GM04503 (cell line): Measurements from ENCODE around the gene RPEL1.
"Not testable (repeated sequence)": the region's sequence is repeated elsewhere in the genome, so short reads cannot be mapped to it uniquely, and the experiment has no call there.

ENCODE experiments used
- DNase-seq: peaks from one replicate; pipeline ENCODE4 v3.0.0-alpha.2; 2012; ENCODE audit warnings: low read depth

The RPEL1 gene

DNA sequence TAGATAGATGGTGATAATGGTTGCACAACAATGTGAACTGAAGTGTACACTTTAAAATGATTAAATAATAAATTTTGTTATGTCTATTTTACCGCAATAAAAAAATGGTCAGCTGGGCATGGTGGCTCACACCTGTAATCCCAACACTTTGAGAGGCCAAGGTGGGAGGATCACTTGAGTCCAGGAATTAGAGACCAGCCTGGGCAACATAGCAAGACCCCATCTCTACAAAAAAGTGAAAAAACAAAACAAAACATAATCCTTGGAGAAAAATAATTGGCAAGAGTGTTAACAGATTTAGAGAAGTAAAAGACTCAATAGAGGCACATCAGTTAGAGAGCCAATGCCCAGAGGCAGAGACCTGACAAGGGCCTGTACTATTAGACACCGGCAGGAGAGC is 9.9 kb upstream of the RPEL1 start:
- no peak for DNase-seq

GRCh38 chr10:103238506-103239252 is 7.0 kb upstream of the RPEL1 start:
- DNase-seq, result peak; percentile 33

GRCh38 chr10:103241262-103242011 is 4.2 kb upstream of the RPEL1 start:
- DNase-seq, result no peak

GRCh38 chr10:103244666-103245271 is 918 bp upstream of the RPEL1 start:
- peak; percentile 34 for DNase-seq

GRCh38 chr10:103246324-103246723 is 637 bp downstream of the RPEL1 start:
- DNase-seq, result no peak

- DNase-seq, result no peak
Measured at GRCh38 chr10:103254113-103254512, 8.4 kb downstream of the RPEL1 start.

- no peak for DNase-seq
Measured at GRCh38 chr10:103254538-103255325, 9.0 kb downstream of the RPEL1 start.

GRCh38 chr10:103256613-103257012 is 10.9 kb downstream of the RPEL1 start:
- no peak for DNase-seq

DNA sequence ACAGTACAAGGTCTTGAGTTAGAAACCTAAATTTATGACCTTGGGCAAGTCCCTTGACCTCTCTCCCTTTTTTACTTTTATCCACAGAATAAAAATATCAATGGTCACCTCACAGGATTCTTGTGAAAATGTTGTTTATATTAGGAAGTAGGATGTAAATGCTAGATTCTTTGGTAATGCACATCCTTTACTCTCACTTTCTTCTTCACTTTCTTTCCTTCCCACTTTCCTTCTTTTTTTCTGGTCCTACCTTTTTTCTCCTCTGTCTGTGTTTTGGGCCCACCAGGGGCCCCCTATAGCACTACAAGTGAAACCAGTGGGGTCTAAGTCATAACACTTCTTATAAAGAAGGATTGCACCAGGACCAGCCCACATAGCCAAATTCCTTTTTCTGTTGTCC is 12.1 kb downstream of the RPEL1 start:
- DNase-seq, result no peak

DNA sequence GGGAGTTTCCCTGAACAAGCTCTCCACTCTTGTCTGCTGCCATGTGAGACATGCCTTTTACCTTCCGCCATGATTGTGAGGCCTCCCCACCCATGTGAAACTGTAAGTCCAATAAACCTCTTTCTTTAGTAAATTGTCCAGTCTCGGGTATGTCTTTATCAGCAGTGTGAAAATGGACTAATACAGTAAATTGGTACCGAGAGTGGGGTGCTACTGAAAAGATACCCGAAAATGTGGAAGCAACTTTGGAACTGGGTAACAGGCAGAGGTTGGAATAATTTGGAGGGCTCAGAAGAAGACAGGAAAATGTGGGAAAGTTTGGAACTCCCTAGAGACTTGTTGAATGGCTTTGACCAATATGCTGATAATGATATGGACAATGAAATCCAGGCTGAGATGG is 13.2 kb downstream of the RPEL1 start:
- DNase-seq, result not testable (repeated sequence)

- no peak for DNase-seq
Measured at GRCh38 chr10:103259989-103260388, 14.3 kb downstream of the RPEL1 start.

- no peak for DNase-seq
Measured at GRCh38 chr10:103262229-103262628, 16.5 kb downstream of the RPEL1 start.

GRCh38 chr10:103265717-103266329 is 20.1 kb downstream of the RPEL1 start:
- DNase-seq, result no peak

DNA sequence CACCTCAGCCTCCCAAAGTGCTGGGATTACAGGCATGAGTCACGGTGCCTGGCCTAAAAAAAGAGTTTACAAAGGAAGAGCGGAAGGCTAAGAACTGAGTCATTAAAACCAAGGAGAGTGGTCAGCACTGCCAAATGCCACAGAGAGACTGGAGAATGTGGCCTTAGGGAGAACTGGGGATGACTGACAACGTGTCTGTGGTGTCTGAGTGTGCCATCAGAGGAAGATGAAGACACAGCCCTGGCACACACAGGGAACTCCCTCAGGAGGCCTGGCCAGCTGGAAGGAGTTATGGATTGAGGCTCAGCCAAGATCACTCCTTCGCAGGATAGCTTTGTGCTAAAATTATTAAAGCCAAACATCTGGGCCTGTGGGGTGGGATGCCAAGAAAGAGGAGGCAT is 27.4 kb downstream of the RPEL1 start:
- DNase-seq, result peak; percentile 100

DNA sequence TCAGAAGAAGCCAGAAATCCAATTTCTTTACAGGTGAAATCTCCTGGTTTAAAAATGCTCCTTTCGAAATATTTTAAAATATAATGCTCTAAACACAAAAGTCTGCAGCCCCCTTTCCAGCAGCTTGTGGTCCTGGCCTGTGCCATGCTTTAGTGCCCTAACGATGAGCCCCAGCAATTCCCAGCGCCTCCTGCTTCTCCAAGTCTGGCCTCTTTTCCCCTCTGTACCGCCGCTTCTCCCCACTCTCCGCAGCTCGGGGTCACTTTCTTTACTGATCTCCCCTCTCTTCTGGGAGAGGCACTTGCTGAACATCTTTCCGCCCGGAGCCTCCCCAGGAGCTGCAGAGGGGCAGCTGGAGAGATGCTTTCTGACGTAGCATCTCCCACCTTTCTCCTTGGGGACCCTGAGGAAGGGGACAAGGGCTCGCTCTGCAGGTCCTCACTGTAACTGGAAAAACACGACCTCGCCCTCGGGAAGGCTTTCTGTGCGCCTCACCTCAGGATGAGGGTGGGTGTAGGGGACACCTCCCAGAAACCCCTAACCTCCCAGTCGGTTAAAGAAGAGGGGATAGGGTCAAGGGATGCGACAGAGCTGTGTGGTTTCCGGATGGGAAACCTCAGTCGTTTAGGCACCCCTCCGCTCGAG is 30.7 kb downstream of the RPEL1 start:
- no peak for DNase-seq

DNA sequence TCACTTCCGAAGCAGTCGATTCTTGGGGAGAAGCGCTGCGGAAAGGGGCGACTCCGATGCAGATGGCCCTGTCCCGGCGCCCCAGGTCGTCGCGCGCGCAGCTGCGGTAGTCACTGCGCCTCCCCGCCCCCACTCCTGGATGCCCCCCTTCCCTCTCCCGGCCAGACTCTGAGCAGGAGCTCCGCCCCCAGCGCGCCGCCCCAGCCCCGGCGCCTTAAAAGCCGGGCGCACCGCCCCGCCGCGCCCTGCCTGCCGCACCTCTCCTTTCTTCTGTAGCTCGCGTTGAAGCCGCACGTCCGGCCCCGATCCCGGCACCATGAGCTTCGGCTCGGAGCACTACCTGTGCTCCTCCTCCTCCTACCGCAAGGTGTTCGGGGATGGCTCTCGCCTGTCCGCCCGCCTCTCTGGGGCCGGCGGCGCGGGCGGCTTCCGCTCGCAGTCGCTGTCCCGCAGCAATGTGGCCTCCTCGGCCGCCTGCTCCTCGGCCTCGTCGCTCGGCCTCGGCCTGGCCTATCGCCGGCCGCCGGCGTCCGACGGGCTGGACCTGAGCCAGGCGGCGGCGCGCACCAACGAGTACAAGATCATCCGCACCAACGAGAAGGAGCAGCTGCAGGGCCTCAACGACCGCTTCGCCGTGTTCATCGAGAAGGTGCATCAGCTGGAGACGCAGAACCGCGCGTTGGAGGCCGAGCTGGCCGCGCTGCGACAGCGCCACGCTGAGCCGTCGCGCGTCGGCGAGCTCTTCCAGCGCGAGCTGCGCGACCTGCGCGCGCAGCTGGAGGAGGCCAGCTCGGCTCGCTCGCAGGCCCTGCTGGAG is 31.4 kb downstream of the RPEL1 start, which contains the start of gene INA:
Gene INA, plus strand, starts transcription at position 243 of the 817 bp plus-strand sequence. Its CDS starts 74 bp downstream, at position 317.
- no peak for DNase-seq

DNA sequence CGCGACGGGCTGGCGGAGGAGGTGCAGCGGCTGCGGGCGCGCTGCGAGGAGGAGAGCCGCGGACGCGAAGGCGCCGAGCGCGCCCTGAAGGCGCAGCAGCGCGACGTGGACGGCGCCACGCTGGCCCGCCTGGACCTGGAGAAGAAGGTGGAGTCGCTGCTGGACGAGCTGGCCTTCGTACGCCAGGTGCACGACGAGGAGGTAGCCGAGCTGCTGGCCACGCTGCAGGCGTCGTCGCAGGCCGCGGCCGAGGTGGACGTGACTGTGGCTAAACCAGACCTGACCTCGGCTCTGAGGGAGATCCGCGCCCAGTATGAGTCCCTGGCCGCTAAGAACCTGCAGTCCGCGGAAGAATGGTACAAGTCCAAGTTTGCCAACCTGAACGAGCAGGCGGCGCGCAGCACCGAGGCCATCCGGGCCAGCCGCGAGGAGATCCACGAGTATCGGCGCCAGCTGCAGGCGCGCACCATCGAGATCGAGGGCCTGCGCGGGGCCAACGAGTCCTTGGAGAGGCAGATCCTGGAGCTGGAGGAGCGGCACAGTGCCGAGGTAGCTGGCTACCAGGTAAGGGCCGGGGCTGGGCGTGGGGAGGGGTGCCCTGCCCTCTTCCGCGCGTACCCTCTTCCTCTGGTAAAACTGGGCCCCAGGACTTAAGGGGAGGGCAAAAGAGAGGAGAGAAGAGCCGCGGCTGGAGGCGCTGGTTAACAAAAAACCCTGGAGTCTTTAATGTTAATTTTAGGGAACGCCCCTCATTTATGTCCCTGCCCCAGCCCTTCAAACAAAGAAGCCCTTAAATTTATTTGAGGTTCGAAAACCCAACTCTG is 32.2 kb downstream of the RPEL1 start:
- DNase-seq, result no peak

GRCh38 chr10:103278537-103278823 is 32.8 kb downstream of the RPEL1 start:
- DNase-seq, result no peak

GRCh38 chr10:103278862-103279298 is 33.2 kb downstream of the RPEL1 start:
- no peak for DNase-seq

- DNase-seq, result no peak
Measured at GRCh38 chr10:103280031-103280430, 34.3 kb downstream of the RPEL1 start.
